HG03097 (cell line): ENCODE results near the gene HTT-AS.
A peak's percentile ranks its signal among the peaks of the same experiment; 100 is the strongest.
"Not testable (repeated sequence)": the region's sequence is repeated elsewhere in the genome, so short reads cannot be mapped to it uniquely, and the experiment has no call there.

Experiments
- ATAC-seq: cut with Tn5 transposase; IDR thresholded peaks from one replicate; pipeline ENCODE4 v1.9.1; 2021; ENCODE audit not compliant: unreplicated experiment, low FRiP score

The HTT-AS gene

DNA sequence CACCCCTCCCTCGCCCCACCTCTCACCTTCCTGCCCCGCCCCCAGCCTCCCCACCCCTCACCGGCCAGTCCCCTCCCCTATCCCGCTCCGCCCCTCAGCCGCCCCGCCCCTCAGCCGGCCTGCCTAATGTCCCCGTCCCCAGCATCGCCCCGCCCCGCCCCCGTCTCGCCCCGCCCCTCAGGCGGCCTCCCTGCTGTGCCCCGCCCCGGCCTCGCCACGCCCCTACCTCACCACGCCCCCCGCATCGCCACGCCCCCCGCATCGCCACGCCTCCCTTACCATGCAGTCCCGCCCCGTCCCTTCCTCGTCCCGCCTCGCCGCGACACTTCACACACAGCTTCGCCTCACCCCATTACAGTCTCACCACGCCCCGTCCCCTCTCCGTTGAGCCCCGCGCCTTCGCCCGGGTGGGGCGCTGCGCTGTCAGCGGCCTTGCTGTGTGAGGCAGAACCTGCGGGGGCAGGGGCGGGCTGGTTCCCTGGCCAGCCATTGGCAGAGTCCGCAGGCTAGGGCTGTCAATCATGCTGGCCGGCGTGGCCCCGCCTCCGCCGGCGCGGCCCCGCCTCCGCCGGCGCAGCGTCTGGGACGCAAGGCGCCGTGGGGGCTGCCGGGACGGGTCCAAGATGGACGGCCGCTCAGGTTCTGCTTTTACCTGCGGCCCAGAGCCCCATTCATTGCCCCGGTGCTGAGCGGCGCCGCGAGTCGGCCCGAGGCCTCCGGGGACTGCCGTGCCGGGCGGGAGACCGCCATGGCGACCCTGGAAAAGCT, at the start of gene HTT-AS, which contains the start of gene HTT:
TSS of gene HTT-AS (minus strand) at position 461 of the 768 bp plus-strand sequence.
TSS of gene HTT (plus strand) at position 604 of the 768 bp plus-strand sequence. CDS start at position 749, 145 bp downstream.
- peak; percentile 71 for ATAC-seq

DNA sequence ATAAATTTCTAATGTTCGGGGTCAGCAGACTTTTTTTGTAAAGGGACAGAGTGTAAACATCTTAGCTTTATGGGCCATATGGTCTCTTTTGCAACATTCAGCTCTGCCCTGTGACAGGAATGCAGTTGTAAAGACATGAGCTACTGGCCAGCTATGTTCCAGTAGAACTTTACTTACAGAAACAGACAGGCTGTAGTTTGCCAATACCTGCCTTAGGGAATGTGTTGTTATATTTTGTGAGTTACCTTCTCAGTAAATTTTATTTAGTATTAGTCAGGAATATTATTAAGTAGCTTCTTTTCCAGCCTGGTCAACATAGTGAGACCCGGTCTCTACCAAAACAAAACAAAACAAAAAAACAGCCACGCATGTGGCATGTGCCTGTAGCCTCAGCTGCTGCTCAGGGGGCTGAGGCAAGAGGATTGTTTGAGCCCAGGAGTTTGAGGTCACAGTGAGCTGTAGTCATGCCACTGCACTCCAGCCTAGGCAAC, 48.9 kb upstream of the HTT-AS start:
- ATAC-seq = no peak

DNA sequence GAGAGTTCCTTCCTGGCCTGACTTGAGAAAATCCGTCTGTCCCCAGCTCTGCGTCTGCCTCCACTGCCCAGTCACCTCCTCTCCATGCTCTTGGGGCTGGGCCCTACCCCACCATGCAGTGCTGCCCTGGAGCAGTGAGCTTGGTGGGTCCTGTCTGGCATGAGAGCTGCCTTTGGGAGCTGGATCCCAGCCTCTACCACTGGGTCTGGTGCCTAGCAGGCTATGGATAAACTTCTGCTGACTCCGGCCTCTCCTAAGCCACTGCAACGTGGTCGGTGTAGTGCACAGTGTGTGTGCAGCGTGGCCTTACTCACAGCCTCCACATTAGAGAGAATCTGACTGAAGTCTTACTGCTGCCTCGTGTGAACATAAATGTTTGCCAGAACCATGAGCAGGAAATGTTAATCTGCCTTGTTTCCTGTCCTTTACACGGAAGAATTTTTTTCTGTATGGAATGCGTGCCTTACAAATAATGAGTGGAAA, 47.8 kb upstream of the HTT-AS start:
- no peak for ATAC-seq

DNA sequence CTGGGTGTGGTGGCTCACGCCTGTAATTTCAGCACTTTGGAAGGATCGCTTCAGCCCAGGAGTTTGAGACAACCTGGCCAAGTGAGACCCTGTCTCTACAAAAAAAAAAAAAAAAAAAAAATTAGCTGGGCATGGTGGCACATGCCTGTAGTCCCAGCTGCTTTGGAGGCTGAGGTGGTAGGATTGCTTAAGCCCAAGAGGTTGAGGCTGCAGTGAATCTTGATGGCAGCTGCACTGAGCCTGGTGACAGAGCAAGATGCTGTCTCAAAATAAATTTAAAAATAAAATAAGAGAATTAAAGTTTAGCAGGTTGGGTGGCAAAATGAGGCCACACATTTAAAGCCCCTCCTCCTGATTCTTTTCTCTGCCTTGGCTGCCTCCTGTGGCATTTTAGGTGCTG, 47.3 kb upstream of the HTT-AS start:
- no peak for ATAC-seq

DNA sequence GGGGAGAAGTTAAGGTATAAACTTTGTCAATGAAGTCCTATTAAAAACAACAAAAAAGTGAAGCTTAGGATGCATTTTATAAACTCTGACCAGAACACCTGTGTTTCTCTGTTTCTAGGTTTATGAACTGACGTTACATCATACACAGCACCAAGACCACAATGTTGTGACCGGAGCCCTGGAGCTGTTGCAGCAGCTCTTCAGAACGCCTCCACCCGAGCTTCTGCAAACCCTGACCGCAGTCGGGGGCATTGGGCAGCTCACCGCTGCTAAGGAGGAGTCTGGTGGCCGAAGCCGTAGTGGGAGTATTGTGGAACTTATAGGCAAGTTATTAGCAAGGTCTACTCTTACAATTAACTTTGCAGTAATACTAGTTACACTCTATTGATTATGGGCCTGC, 46.8 kb upstream of the HTT-AS start:
- no peak for ATAC-seq

DNA sequence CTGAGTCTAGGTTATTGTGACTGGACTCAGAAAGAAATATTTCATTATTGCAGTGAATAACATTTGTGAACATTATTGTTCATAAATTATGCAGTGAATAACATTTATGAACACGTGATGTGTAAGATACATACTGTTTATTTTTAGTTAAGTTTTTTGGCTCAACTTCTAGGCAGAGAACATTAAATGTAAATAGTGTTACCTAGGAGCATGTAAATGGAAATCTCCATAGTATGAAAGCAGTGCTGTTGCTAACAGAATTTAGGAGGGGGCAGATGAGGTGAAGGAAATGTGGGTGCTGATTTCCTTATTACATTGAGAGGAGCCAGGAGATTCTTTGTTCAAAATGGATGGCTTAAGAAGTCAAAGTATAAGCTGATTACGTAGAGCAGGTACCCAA, 45.1 kb upstream of the HTT-AS start:
- no peak for ATAC-seq

DNA sequence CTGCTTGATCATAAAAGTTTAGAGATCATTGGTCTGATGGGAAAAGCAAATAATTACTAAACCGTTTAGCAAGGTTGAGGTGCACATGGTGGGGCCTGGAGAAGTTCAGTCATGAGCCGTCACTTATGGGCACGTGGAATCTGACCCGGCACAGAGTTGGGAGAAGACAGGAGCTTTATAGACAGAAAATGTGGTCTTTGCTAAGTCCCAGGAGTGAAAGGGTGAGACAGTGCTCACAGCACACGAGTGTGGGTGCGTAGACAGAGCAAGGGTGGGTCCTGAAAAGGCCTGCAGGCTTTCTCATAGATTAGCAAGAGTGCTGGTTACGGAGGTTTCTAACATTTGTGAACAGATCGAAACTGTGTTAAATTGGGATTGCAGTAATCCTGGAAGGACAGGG, 44.0 kb upstream of the HTT-AS start:
- no peak for ATAC-seq

DNA sequence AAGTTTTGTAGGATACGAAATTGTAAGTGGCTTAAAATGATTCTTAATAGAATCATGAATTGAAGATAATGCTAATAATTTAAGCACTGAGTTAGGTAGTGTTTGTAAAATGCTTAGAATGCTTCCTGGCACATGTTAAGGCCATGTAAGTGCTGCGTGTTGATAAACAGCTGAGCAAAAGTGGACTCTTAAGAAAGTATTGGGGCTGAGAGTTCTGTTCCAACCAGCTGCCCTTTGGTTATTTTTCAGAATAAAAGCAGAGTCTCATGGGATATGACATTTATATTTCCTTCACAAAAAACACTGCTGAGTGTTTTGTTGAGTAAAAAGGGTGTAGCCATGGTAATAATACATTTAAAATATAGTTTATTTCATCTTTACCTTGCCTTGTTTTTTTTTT, 42.6 kb upstream of the HTT-AS start:
- no peak for ATAC-seq

DNA sequence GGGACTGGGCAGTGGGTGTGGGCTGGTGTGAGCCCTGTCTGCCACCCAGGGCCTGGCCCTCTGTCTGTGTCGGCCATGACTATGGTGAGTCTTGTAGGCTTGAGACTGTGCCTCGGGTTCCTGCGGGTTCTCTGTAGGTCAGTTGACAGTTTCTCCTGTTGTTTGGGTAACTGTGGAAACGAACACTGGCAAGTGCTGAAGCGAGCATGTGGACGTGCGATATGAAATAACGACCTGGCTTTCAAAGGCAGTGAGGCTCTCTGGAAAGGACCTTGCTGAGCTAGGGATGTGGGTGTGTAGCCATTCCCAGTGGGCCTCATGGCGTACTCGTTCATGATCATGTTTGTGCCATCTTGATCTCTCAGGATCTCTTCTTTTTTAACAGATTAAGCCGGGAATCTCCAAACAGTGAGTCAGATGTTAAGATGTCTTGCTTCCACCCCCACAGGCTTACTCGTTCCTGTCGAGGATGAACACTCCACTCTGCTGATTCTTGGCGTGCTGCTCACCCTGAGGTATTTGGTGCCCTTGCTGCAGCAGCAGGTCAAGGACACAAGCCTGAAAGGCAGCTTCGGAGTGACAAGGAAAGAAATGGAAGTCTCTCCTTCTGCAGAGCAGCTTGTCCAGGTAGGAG, 41.4 kb upstream of the HTT-AS start:
- no peak for ATAC-seq

DNA sequence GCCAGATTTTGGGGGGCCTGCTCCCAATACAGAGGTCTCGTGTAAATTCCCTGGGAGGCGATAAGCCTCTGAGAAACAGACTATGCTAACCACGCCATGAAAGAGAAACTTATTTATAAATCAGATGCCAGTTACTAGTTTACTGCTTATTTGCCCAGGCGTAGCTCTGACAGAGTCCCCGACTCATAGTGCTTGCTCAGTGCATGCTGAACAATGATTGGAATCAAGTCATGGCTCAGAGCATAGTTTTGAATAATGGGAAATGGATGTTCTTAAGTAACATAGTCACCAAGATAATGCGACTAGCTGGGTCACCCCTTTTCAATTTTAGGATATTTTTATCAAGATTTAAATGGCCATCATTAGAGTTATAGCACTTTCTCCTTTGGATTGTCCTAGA, 40.0 kb upstream of the HTT-AS start:
- no peak for ATAC-seq

DNA sequence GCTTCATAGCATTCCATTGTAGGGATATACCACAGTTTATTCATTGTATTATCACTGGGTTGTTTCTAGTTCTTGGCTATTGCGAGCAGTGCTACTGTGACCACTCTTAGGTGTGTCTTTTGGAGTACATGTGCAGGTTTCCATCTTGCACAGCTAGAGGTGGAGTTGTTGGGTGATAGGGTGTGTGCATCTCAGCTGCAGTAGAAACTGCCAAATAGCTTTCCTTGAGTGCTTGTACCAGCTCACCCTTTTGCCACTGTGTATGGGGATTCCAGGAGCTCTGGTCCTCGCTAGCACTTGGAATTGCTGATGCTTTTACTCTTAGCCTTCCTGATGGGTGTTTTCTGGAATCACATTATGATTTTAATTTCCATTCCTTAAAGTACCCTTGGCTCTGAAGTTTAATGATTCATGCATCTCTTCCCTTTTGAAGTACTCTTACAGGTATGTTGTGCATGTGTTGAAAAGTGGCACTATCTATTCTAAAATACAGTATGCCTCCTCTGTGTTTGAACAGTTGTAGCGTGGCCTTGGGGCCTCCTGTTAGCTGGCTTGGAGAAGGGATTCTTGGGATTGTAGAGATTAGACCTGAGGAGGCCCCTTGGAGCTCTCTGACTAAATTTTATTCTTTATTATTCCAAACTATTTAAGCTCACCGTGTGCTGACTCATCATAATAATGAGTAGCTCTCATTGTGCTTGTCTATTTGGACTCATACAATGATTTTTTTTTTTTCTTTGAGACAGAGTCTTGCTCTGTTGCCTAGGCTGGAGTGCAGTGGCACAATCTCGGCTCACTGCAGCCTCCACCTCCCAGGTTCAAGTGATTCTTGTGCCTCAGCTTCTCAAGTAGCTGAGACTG, 38.5 kb upstream of the HTT-AS start:
- ATAC-seq = no peak

DNA sequence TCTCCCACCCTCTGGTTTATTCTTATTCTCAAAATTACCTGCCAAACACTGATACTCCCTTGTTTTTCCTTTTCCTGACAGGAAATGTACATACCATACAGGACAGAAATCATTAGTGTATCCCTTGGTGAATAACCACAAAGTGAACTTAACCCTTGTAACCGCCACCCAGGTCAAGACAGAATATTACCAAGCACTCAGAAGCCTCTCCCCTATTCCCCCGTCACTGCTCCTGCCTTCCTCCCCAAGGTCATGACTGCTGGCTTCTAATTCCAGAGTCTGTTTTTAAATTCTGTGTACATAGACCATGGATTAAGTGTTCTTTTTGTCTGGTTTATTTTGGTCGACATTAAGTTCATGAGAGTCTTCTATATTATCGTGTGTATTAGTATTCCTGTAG, 37.9 kb upstream of the HTT-AS start:
- ATAC-seq = no peak

DNA sequence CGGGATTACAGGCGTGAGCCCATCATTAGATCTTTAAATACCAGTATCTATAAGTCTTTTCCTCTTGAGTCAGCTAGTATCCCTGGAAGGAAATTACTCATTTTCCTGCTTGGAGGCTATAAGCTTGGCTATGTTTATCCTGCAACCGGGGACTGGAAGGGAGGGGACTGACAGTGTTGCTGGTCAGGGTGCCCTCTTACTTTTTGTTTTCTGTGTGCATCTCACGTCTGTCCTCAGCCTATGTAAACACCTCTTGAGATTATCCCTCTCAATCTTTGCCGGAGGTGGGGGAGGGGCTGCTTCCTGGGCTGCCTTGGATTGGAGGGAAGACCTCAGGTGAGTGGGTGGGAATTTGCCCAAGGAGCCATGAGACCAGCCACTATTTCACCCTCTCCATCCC, 37.1 kb upstream of the HTT-AS start:
- ATAC-seq = no peak

DNA sequence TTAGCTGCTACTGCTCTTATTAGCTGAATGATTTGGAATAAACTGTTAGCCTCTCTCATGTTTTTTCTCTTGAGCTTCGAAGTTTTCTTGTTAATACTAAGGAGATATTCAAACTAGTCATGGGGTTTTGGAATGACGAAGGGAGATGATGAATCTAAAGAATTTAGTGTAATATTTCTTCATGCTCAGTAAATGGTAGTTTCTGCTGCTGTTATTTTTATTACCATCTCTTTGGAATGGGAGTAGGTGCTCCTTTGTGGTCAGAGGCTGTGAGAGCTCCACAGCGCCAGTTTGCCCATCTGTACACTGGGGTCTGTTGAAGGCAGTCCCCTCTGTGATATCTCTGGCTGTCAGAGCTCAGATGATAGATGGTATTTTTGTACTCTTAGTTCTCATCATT, 33.9 kb upstream of the HTT-AS start:
- ATAC-seq = no peak

DNA sequence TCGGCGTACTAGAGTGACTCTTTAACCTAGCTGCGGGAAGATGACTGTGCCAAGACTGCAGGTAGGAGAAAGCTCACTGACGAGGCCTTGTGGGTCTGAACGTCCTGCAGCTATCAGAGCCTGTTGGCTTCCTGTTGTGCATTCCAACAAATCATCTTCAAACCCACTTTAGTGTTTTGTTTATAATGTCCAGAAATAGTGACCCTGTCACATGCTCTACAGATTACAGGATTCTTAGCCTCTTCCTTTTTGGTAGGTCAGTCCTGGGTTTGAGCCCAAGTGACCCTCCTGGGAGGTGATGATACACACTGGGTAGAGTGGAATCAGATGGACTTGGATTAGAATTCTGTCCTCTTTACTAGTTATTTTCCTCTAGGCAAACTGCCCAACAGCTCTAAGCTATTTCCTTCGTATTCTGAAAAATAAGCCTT, 33.4 kb upstream of the HTT-AS start:
- ATAC-seq = no peak

DNA sequence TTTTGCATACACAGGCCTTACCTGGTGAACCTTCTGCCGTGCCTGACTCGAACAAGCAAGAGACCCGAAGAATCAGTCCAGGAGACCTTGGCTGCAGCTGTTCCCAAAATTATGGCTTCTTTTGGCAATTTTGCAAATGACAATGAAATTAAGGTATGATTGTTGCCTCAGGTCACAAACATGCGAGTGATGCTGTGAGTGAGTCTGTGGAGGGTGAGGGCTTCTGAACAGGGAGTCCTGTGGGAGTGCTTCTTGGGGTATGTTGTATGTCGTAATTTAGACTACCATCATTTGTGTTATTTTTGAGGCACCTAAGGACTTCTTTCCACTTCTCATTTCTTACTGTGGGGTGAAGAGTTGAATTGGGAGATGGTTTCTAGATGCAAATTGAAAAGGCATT, 32.9 kb upstream of the HTT-AS start:
- no peak for ATAC-seq

DNA sequence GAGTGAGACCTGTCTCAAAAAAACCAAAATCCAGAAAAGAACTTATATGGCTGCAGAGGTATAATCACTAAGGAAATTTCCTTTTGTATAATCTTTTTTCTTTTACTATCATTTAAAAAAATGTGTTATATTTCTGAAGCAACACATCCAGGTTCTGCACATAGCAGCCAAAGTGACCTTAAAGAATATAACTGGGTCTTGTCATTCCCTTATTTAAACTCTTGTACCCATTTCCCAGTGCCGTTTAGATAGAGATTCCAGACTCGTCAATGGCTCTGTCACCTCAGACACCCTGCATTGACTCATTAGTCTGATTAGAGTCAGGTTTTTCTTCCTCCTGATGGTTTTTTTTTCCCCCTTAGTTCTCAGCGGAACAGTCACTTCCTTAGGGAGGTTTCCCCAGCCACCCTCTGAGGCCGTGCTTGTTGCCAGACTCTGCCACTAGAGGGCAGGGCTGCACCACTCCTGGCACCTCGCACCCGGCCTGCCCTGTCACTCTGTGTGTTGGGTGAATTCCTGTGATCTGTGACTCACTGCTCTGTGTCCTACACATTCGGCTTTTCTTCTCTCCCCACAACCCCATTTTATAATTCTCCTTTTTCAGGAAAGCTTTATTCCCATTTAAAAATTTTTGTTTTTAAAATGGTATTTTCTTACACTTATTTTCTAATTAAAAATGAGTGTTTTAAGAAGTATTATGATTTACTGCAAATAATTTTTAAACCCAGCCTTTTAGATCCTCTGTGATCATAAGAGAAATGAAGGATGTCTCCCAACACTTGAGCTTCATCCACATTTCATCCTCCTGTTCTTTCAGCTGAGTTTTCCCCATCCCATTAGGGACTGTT, 32.2 kb upstream of the HTT-AS start:
- peak; percentile 94 for ATAC-seq

DNA sequence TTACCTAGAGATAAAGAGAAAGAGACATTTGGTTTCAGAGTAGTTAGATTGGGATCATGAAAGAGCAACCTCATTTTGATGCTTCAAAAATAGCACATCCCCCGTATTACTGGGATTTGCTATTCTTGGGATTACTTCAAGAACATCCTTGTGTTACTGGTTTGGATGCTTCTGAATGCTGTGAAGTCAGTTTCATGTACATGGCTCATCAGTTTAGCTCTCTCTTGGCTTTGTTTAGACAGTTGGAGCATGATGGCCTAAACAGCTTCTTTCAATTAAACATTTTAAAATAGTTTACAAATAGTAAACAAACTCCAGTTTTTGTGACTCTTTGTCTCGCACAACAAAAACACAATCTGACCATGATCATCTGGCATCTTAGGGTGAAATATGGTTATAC, 24.0 kb upstream of the HTT-AS start:
- ATAC-seq = no peak

DNA sequence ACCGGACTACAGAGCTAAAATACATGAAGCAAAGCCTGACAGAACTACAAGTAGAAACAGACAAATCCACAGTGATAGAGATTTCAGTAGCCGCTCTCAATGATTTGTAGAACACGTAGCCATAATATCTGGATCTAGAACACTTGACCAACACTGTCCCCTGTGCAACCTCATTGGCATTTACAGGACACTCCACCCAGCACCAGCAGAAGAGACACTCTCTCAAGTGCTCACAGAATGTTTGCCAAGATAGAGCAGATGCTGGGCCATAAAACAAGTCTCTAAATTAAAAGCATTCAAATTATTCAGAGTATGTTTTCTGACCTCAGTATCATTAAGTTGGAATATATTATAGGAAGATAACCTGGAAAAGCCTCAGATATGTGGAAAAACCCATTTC, 21.9 kb upstream of the HTT-AS start:
- no peak for ATAC-seq

DNA sequence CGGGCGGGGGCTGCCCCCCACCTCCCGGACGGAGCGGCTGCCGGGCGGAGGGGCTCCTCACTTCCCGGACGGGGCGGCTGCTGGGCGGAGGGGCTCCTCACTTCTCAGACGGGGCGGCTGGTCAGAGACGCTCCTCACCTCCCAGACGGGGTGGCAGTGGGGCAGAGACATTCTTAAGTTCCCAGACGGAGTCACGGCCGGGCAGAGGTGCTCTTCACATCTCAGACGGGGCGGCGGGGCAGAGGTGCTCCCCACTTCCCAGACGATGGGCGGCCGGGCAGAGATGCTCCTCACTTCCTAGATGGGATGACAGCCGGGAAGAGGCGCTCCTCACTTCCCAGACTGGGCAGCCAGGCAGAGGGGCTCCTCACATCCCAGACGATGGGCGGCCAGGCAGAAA, 20.4 kb upstream of the HTT-AS start:
- not testable (repeated sequence) for ATAC-seq
